ENCODE results near the gene TSEN54. TPM values are rescaled to one million over a fixed set of nuclear protein-coding genes. Genes with fewer than 3 reads are reported as not detected.

Gene TSEN54
- polyA plus RNA-seq, 1 of the 3 experiments (the other 2 are of a cell fraction), result 29.8 TPM

DNA sequence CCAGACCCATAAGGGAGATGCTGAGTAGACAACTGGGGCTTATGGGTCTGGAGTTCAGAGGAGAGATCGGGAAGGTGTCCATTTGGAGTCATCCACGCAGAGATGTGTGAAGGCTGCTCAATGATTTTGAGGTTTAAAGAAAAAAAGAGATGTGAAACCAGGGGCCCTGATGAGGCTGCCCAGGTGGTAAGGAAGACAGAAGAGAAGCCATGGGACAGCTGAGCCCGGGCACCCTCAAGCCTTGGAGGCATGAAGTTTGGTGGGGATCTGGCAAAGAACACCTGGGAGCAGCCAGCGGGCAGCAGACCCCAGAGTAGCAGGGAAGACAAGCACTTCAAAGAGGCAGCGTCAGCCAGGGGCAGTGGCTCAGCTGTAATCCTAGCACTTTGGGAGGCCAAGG lies 50.5 kb downstream of the TSEN54 start:
- POLR2A ChIA-PET, result no interaction called here
- no peaks in the 10 kb centered on the region for H3K9me2 ChIP-seq
- H2AFZ ChIP-seq (ENCODE audit: low read depth), result no peak overlapping the region
- no peak overlapping the region for H3K4me3 ChIP-seq (ENCODE audit: low read depth in 2 of 2, low read length in 1 of 2)
- WGBS (ENCODE audit: low lambda C conversion rate), result 82% methylated on average over 5 of the region's 5 CpGs
- H3K4me1 ChIP-seq (ENCODE audit: control insufficient read depth in 1 of 2, insufficient read depth in 2 of 2, low read depth in 1 of 2, low read length in 1 of 2), result no peaks in the 10 kb centered on the region; a peak in 1 of 4 replicates
- no peaks in the 10 kb centered on the region for H3K27me3 ChIP-seq (ENCODE audit: insufficient read depth)
- no peaks in the 10 kb centered on the region for H3K79me2 ChIP-seq (ENCODE audit: insufficient read depth)
- H3K27ac ChIP-seq (ENCODE audit: low read depth in 2 of 2, low read length in 1 of 2), result no peak overlapping the region
- H3F3A ChIP-seq (replicated peaks; ENCODE audit: insufficient read depth), result no peaks in the 10 kb centered on the region
- no peak for DNase-seq
- H4K20me1 ChIP-seq (ENCODE audit: insufficient read depth), result no peaks in the 10 kb centered on the region
- no peak overlapping the region for H3K9ac ChIP-seq
- CTCF ChIA-PET, result interaction anchor here (1.2 kb wide), 3 partner anchors 43 to 187 kb away, joined by 3 to 4 read pairs (median 3); no protein-coding TSS in a partner anchor
- H3K9me3 ChIP-seq, result no peaks in the 10 kb centered on the region
- TF ChIP-seq, protein P1, sequence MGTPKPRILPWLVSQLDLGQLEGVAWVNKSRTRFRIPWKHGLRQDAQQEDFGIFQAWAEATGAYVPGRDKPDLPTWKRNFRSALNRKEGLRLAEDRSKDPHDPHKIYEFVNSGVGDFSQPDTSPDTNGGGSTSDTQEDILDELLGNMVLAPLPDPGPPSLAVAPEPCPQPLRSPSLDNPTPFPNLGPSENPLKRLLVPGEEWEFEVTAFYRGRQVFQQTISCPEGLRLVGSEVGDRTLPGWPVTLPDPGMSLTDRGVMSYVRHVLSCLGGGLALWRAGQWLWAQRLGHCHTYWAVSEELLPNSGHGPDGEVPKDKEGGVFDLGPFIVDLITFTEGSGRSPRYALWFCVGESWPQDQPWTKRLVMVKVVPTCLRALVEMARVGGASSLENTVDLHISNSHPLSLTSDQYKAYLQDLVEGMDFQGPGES (IDR thresholded peaks at IDR 0.05; ENCODE audit: low read depth, low read length), result no peak
- no peak for TF ChIP-seq GABPA (IDR thresholded peaks at IDR 0.05; ENCODE audit: low read depth)
- H3K36me3 ChIP-seq (replicated peaks in 1 of 2; ENCODE audit: control insufficient read depth in 1 of 2, insufficient read depth in 2 of 2, low read length in 1 of 2), result no peaks in the 10 kb centered on the region
- H3K4me2 ChIP-seq, result no peak overlapping the region

DNA sequence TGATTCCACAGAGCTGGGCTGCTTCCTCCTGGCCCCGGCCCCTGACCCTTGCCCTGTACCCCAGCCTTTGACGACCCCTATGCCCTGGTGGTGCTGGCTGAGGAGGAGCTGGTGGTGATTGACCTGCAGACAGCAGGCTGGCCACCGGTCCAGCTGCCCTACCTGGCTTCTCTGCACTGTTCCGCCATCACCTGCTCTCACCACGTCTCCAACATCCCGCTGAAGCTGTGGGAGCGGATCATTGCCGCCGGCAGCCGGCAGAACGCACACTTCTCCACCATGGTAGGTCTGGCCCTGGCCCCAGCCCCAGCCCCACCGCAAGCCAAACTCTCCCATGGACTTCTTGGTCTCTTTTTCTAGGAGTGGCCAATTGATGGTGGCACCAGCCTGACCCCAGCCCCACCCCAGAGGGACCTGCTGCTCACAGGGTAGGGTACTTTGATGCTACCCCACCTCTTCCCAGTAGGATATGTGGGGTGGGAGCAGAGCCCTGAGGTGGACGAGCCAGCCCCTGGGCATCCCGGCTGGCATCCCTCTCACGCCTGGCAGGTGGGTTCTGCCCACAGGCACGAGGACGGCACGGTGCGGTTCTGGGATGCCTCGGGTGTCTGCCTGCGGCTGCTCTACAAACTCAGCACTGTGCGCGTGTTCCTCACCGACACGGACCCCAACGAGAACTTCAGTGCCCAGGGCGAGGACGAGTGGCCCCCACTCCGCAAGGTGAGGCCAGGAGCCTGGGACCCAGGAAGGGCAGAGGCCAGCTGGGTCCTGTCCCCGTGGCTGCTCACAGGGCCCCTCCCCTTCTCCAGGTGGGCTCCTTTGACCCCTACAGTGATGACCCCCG lies 52.3 kb downstream of the TSEN54 start:
- no peak overlapping the region for H3K4me2 ChIP-seq
- no peaks in the 10 kb centered on the region for H3K36me3 ChIP-seq (replicated peaks in 1 of 2; ENCODE audit: control insufficient read depth in 1 of 2, insufficient read depth in 2 of 2, low read length in 1 of 2)
- H3K9ac ChIP-seq, result no peak overlapping the region
- H3K4me1 ChIP-seq (ENCODE audit: control insufficient read depth in 1 of 2, insufficient read depth in 2 of 2, low read depth in 1 of 2, low read length in 1 of 2), result no peaks in the 10 kb centered on the region; a peak in 1 of 4 replicates
- POLR2A ChIA-PET, result no interaction called here
- no peak overlapping the region for H2AFZ ChIP-seq (ENCODE audit: low read depth)
- CTCF ChIA-PET, result interaction anchor here (0.8 to 1.3 kb wide), 5 partner anchors 9 to 76 kb away, joined by 3 to 6 read pairs (median 3); no protein-coding TSS in a partner anchor
- H3K27me3 ChIP-seq (ENCODE audit: insufficient read depth), result no peaks in the 10 kb centered on the region
- H3K27ac ChIP-seq (ENCODE audit: low read depth in 2 of 2, low read length in 1 of 2), result no peak overlapping the region
- 88% methylated on average over 29 of the region's 31 CpGs for WGBS (ENCODE audit: low lambda C conversion rate)
- H3K9me3 ChIP-seq, result no peaks in the 10 kb centered on the region
- no peaks in the 10 kb centered on the region for H3F3A ChIP-seq (replicated peaks; ENCODE audit: insufficient read depth)
- no peaks in the 10 kb centered on the region for H3K79me2 ChIP-seq (ENCODE audit: insufficient read depth)
- no peaks in the 10 kb centered on the region for H3K9me2 ChIP-seq
- H4K20me1 ChIP-seq (ENCODE audit: insufficient read depth), result no peaks in the 10 kb centered on the region
- DNase-seq, result no peak
- H3K4me3 ChIP-seq (ENCODE audit: low read depth in 2 of 2, low read length in 1 of 2), result no peak overlapping the region
- TF ChIP-seq NRF1 (IDR thresholded peaks at IDR 0.05; ENCODE audit: low read depth, low read length) (no peak), TAF1 (IDR thresholded peaks at IDR 0.05; ENCODE audit: borderline replicate concordance, low read depth, low read length) (no peak), TCF12 (IDR thresholded peaks at IDR 0.05) (no peak), RFX5 (IDR thresholded peaks at IDR 0.05; ENCODE audit: low read length) (no peak), CHD2 (IDR thresholded peaks at IDR 0.05; ENCODE audit: low read length, partially characterized antibody) (no peak), EP300 (IDR thresholded peaks at IDR 0.05; ENCODE audit: borderline replicate concordance in 1 of 2, low read depth in 1 of 2, low read length in 1 of 2) (no peak), FOSL2 (IDR thresholded peaks at IDR 0.05; ENCODE audit: borderline replicate concordance, low read depth) (no peak), POLR2AphosphoS5 (IDR thresholded peaks at IDR 0.05; ENCODE audit: low read depth, low read length) (no peak), SIN3A (IDR thresholded peaks at IDR 0.05; ENCODE audit: borderline replicate concordance, low read depth, low read length) (no peak), FOXM1 (IDR thresholded peaks at IDR 0.05; ENCODE audit: low read depth) (no peak), ELF1 (IDR thresholded peaks at IDR 0.05) (no peak), MXI1 (IDR thresholded peaks at IDR 0.05; ENCODE audit: low read depth, low read length) (no peak), JUND (IDR thresholded peaks at IDR 0.05) (no peak), RCOR1 (IDR thresholded peaks at IDR 0.05; ENCODE audit: low read length) (no peak)
- TF ChIP-seq, protein P2, sequence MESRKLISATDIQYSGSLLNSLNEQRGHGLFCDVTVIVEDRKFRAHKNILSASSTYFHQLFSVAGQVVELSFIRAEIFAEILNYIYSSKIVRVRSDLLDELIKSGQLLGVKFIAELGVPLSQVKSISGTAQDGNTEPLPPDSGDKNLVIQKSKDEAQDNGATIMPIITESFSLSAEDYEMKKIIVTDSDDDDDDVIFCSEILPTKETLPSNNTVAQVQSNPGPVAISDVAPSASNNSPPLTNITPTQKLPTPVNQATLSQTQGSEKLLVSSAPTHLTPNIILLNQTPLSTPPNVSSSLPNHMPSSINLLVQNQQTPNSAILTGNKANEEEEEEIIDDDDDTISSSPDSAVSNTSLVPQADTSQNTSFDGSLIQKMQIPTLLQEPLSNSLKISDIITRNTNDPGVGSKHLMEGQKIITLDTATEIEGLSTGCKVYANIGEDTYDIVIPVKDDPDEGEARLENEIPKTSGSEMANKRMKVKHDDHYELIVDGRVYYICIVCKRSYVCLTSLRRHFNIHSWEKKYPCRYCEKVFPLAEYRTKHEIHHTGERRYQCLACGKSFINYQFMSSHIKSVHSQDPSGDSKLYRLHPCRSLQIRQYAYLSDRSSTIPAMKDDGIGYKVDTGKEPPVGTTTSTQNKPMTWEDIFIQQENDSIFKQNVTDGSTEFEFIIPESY (IDR thresholded peaks at IDR 0.05; ENCODE audit: borderline replicate concordance, low read depth), result no peak
- TF ChIP-seq, protein P1 (IDR thresholded peaks at IDR 0.05; ENCODE audit: low read depth, low read length), result no peak
- TF ChIP-seq, protein P3, sequence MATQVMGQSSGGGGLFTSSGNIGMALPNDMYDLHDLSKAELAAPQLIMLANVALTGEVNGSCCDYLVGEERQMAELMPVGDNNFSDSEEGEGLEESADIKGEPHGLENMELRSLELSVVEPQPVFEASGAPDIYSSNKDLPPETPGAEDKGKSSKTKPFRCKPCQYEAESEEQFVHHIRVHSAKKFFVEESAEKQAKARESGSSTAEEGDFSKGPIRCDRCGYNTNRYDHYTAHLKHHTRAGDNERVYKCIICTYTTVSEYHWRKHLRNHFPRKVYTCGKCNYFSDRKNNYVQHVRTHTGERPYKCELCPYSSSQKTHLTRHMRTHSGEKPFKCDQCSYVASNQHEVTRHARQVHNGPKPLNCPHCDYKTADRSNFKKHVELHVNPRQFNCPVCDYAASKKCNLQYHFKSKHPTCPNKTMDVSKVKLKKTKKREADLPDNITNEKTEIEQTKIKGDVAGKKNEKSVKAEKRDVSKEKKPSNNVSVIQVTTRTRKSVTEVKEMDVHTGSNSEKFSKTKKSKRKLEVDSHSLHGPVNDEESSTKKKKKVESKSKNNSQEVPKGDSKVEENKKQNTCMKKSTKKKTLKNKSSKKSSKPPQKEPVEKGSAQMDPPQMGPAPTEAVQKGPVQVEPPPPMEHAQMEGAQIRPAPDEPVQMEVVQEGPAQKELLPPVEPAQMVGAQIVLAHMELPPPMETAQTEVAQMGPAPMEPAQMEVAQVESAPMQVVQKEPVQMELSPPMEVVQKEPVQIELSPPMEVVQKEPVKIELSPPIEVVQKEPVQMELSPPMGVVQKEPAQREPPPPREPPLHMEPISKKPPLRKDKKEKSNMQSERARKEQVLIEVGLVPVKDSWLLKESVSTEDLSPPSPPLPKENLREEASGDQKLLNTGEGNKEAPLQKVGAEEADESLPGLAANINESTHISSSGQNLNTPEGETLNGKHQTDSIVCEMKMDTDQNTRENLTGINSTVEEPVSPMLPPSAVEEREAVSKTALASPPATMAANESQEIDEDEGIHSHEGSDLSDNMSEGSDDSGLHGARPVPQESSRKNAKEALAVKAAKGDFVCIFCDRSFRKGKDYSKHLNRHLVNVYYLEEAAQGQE (IDR thresholded peaks at IDR 0.05; ENCODE audit: low read depth, low read length), result no peak
